ENCODE measurements around the gene ARHGAP6. TPM values are rescaled to one million over a fixed set of nuclear protein-coding genes. Genes with fewer than 3 reads are reported as not detected.

Gene ARHGAP6
- total and polyA plus RNA-seq, 9 of the 15 experiments (the other 6 are each of a cell fraction or from before 2014, with no cell fraction given) = 12.5 to 63.6 (median 41.8) TPM

DNA sequence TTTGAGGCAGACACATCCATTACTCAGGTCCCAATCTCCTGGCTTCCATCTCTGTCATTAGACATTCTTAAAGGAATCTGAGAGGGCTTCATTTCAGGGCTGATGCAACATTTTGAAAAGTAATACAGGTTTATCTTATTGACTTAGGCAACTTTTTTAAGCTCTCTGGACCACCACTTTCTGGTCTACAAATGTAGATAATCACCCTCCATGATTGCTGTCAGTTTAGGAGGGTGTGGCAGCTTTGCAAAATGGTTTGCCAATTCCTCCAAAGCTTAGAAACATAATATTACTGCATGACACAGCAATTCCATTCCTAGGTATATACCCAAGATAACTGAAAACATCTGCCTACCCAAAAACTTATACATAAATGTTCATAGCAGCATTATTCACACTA lies 77.6 kb downstream of the ARHGAP6 start (continued):
- TF ChIP-seq ZBTB40 (IDR thresholded peaks at IDR 0.05) (no peak), ZBTB40 (CRISPR knock-in tag; IDR thresholded peaks at IDR 0.05) (no peak), ZNF512 (tag; IDR thresholded peaks at IDR 0.05) (no peak), ZNF324 (CRISPR knock-in tag; IDR thresholded peaks at IDR 0.05) (no peak), BMI1 (IDR thresholded peaks at IDR 0.05; ENCODE audit: low read length) (no peak), SPI1 (IDR thresholded peaks at IDR 0.05; ENCODE audit: borderline replicate concordance, low read depth, low read length) (no peak), ZBTB8A (IDR thresholded peaks at IDR 0.05; ENCODE audit: partially characterized antibody) (no peak), ZBTB7A (IDR thresholded peaks at IDR 0.05; ENCODE audit: borderline replicate concordance, control insufficient read depth, low read depth, low read length) (no peak), CBFA2T3 (IDR thresholded peaks at IDR 0.05) (peak; percentile 52), CSDE1 (IDR thresholded peaks at IDR 0.05) (no peak), CBFA2T2 (conservative IDR thresholded peaks at IDR 0.05) (peak; percentile 22; the same call in 1 of the 2 replicates), MTA2 (IDR thresholded peaks at IDR 0.05; ENCODE audit: low read depth) (peak; percentile 80), ZNF79 (CRISPR knock-in tag; IDR thresholded peaks at IDR 0.05; ENCODE audit: low read depth) (no peak), MNT (conservative IDR thresholded peaks at IDR 0.05) (no peak), STAT5A (IDR thresholded peaks at IDR 0.05; ENCODE audit: borderline replicate concordance, low read length) (peak; percentile 45; the same call in 1 of the 2 replicates)
- TF ChIP-seq, protein P1, sequence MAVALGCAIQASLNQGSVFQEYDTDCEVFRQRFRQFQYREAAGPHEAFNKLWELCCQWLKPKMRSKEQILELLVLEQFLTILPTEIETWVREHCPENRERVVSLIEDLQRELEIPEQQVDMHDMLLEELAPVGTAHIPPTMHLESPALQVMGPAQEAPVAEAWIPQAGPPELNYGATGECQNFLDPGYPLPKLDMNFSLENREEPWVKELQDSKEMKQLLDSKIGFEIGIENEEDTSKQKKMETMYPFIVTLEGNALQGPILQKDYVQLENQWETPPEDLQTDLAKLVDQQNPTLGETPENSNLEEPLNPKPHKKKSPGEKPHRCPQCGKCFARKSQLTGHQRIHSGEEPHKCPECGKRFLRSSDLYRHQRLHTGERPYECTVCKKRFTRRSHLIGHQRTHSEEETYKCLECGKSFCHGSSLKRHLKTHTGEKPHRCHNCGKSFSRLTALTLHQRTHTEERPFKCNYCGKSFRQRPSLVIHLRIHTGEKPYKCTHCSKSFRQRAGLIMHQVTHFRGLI (CRISPR knock-in tag; IDR thresholded peaks at IDR 0.05) = no peak
